Activated CD4-positive, alpha-beta T cell treated with anti-CD3 and anti-CD28 coated beads, Interleukin-2, Interleukin-4, amounts not matched to agents 100 ng/mL and 50 ng/mL, durations not matched to agents 16 hours and 8 hours (primary cell): Measurements from ENCODE around the gene OPTN.
"Not testable (repeated sequence)": the region's sequence is repeated elsewhere in the genome, so short reads cannot be mapped to it uniquely, and the experiment has no call there.

Experiments
- DNase-seq: peaks from one replicate; pipeline ENCODE4 v3.0.0-alpha.2; 2020; ENCODE audit warnings: low spot score

OPTN gene

GRCh38 chr10:13090289-13090688 is 9.7 kb upstream of the OPTN start:
- no peak for DNase-seq

DNA sequence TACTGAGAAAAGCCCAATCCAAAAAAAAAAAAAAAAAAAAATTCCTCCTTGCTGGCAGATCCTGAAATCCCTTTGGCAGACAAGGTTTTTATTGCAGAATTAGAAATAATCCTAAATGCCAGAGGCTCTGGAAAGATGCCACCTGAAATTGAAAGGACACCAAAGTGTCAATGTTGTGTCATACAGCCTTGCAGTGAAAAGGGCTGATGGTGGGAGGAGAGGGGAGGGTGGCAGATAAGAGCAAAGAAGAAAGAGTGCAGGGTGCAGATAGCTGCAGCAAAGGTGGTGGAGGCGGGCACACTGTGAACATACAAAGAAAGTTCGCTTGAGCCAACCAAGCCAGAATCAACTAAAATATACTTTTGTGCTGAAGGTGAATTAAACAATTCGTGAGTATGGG is 8.2 kb upstream of the OPTN start:
- no peak for DNase-seq

DNA sequence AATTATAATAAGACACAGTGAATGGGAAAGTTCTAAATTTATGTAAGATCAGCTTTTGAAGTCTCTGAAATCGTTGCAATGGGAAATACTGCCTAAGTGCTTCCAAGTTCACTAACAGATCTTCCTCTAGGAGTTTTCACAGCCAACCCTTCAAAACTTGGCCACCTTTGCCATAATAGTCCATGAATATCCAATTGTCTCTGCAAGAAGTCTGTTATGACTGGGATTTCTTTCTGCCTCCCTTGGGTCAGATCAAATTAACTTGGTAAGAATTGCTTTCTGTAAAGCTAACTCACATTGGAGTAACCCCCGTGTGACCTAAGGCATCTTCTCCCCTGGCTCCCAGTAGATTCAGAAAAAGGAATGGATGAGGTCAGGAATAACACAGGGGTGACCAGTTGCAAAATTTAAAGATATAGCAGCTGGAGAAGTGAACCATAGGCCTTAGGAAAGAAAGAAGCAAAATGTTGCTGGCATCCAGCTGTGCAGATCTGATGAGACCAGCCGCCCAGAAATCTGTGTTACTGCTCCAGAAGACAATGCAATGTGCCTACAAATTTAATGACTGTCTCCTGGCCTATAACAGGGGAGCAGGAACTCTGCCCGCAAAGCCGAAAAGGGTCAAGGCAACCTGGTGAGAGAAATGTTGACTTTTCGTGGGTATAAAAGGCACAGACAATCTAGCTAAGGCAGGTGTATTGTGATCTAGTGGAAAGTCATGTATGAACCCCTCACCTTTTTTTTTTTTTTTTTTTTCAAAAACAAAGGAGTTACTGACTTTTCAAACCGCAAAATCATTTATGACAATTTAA is 7.5 kb upstream of the OPTN start:
- no peak for DNase-seq

- not testable (repeated sequence) for DNase-seq
Measured at GRCh38 chr10:13094082-13094481, 5.9 kb upstream of the OPTN start.

DNA sequence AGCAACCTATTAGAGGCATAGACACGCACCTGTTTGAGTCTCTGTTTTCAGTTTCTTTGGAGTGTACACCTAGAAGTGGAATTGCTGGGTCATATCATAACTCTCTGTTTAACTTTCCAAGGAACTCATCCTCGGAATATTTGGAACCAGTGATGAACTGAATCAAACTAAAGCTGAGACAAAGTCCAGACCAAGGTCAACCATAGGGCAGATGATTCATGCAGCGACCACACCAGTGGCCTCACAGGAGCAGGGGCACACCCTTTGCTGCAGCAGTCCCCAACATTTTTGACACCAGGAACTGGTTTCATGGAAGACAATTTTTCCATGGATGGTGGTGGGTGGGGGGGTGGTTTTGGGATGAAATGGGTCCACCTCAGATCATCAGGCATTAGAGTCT is 4.9 kb upstream of the OPTN start:
- no peak for DNase-seq

DNA sequence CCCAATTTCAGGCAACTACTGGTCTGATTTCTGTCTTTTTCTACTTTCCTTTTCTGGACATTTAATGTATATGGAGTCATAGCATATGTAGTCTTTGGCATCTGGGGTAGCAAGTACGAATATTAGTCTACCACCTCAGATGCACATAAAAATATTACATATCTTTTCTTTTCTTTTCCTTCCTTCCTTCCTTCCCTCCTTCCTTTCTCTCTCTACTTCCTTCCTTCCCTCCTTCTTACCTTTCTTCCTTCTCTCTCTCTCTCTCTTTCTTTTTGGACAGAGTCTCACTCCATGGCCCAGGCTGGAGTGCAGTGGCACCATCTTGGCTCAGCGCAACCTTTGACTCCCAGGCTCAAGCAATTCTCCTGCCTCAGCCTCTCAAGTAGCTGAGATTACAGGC is 4.0 kb upstream of the OPTN start:
- DNase-seq = no peak

DNA sequence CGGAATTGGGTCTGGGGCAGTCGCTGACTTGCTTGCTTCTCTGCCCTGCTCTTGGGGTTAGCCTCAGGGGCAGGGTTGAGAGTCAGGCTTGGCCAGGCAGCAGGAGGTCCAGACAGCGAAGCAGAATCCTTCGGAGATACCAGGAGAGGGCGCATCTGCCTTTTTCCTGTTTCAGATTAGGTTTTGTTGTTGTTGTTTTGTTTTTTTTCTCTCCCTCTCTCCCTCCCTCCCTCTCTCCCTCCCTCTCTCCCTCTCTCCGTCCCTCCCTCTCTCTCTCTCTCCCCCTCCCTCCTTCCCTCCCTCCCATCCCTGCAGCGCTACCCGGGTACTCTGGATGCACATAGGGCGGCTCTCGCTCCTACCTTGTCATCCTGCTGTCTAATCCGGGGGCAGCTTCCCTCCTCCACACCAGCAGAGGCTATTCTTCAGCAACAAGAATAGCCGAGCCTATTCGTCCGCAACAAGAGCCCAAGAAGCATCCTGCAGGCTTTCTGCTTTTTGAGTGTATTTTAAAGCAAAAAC is 758 bp upstream of the OPTN start:
- DNase-seq = peak; percentile 65

DNA sequence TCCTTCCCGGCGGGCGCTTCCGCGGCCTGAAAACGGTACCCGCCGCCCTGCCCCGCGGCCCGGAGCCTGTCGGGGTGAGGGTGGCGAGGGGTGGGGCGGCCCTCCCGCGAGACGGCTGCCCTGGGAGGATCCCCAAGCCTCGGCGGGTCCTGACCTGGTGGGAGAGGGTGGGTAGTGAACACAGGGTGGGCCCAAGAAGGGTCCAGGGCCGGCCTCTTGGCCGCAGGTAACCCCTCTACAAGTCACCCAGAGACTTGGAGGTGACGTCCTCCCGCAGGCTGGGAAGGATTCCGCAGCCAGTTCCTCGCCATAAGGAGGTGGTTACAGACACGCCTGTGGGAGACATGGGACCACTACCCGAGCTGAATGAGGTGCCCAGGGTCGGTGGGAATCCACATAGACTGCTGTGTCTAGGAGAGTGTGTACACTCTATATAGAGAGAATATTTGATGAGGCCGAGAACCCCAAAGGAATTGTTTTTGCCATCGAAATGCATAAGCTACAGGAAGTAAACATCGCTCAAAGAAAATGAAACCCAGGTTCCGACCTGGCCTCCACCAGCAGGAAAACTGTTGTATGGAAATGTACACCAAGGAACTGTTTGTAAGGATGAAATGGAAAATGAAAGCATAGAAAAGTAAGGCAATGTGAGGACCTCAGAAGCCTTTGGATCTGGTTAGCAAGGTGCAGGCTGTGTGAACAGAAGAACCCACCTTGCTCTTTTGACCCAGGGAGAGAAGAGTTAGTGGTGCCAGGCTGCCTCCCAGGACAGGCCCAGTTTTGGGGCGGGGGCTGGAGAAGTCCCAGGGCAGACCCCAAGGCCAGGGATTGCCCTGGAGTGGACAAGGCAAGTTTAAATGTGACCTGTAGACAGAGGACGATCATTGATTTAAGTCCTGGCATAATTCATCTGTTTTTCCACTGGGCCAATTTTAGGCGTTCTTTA is 659 bp downstream of the OPTN start:
- DNase-seq = peak; percentile 10

- no peak for DNase-seq
Measured at GRCh38 chr10:13102002-13102794, 2.2 kb downstream of the OPTN start.

DNA sequence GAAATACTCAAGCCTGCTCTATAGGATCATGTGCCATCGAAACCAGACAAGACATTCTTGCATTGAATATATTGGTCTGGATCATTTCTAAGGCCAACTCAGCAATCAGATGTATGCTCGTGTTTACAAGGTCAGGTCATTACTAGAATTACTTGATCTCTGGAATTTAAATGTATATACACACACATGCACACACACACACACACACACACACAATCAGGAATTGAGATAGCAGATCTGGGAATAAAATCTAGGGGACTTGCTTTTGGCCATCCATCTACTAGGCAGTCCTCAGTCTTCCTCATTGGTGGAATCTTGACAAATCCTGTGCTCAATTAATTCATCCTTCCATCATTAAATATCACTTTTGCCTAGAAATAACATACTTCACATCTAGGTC is 3.6 kb downstream of the OPTN start:
- no peak for DNase-seq

GRCh38 chr10:13104697-13105096 is 4.7 kb downstream of the OPTN start:
- no peak for DNase-seq

DNA sequence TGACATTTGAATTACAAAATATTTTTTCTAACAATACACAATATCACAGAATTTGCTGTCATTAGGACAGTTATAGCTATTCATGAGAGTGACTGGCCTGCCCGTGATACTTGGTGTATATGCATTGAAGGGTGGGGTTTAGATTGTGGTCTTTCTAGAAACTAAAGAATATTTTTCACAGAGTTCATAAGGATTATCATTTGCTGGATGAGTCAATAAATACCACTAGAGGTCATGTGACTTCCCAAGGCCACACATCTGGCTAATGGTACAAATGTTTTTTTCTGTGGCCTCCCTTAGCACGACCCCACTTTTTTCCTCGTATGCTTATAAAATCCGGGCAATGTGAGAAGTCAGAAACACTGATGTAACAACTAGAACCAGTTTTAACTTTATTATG is 5.2 kb downstream of the OPTN start:
- DNase-seq = no peak

- DNase-seq = no peak
Measured at GRCh38 chr10:13106387-13107045, 6.6 kb downstream of the OPTN start.

DNA sequence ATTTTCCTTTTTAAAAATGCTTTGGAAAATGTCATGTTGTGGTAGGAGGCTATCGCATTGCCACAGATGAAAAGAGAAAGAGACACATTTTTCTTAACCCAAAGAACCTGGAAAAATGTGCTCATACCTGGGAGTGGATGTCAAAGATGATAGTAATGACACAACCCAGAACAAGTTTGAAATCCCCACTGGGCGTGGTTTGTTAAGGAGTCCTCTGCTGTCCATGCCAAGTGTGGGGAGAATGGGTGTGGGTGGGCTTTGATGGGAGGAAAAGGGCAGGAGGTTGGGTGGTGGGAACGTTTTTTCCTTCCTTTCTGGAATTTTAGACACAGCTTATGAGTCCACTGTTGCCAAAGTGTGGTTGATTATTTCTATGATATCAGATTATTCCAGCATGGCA is 10.9 kb downstream of the OPTN start:
- no peak for DNase-seq

DNA sequence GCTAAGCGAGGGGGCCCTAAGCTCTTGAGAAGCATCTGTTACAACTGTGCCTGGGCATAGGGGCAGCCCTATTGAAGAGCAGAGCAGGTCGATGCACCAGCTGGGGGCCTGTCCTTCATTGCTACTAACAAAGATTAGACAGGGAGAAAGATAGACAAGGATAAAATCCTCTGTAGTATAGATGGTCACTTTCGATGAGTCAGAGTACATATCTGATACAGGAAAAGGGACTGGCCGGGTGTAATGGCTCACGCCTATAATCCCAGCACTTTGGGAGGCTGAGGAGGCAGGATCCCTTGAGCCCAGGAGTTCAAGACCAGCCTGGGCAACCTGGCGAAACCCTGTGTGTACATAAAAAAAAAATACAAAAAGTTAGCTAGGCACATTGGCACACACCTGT is 13.6 kb downstream of the OPTN start:
- no peak for DNase-seq

DNA sequence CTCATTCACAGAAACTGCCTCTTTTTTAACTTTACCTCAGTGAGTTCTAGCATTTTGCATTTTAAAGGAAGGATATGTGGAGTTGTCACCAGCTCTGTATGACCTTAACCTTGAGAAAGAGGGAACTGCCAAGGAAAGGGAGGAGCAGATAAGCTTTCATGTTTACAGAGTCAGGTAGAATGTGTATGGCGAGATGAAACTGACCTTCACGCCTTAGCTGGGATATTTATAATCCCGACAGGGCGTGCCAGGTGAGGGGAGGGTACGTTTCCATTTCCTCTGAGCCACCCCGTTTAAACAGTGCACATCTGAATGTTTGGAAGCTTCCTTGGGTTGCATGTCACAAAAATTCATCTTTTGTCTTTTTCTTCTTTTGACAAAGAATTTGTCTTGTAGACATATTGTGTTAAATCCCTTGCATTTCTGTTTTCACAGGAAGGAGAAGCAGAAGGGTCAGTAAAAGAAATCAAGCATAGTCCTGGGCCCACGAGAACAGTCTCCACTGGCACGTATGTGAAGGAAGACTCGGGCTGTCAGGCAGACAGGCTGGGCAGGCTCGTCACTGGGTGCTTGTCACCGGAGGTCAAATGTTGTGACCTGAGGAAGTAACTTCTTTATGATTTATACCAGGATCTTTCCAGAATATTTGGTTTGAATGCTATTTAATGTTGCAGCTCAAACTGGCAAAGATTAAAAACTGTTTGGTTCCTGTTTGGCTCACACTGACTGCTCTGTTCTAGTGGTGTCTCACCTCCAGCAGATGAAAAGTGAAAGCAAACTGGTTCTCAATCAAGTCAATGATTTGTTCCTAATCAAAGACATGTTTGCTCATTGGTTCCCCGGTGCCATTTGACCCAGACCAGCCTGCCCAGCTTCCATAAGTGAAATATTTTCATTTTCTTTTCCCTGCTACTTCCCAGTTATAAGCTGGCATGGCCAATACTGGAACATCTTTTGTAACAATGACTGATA is 16.2 kb downstream of the OPTN start:
- peak; percentile 19 for DNase-seq

GRCh38 chr10:13117841-13118783 is 18.1 kb downstream of the OPTN start:
- no peak for DNase-seq

GRCh38 chr10:13118784-13119410 is 18.9 kb downstream of the OPTN start:
- no peak for DNase-seq
